ENCODE data around the gene SLC22A1.
"Not testable (repeated sequence)": the region's sequence is repeated elsewhere in the genome, so short reads cannot be mapped to it uniquely, and the experiment has no call there.

SLC22A1 gene

GRCh38 chr6:160118620-160119229 lies 2.9 kb upstream of the SLC22A1 start:
- no peak for TF ChIP-seq CTCF (IDR thresholded peaks at IDR 0.05; ENCODE audit: extremely low read depth, insufficient read depth, missing control alignments)
- in situ Hi-C loops (cut with MboI; ENCODE audit: low pct_unique_long_range_greater_than_20kb, low sequenced_read_pairs, unreplicated experiment) = no loop called here
- DNase-seq (ENCODE audit: low spot score) = no peak

GRCh38 chr6:160120087-160120486 lies 1.5 kb upstream of the SLC22A1 start:
- in situ Hi-C loops (cut with MboI; ENCODE audit: low pct_unique_long_range_greater_than_20kb, low sequenced_read_pairs, unreplicated experiment) = no loop called here
- TF ChIP-seq CTCF (IDR thresholded peaks at IDR 0.05; ENCODE audit: extremely low read depth, insufficient read depth, missing control alignments) = no peak
- no peak for DNase-seq (ENCODE audit: low spot score)

GRCh38 chr6:160121981-160122380 lies 366 bp downstream of the SLC22A1 start:
- TF ChIP-seq CTCF (IDR thresholded peaks at IDR 0.05; ENCODE audit: extremely low read depth, insufficient read depth, missing control alignments) = no peak

GRCh38 chr6:160122744-160123143 lies 1.1 kb downstream of the SLC22A1 start:
- TF ChIP-seq CTCF (IDR thresholded peaks at IDR 0.05; ENCODE audit: extremely low read depth, insufficient read depth, missing control alignments) = no peak
- in situ Hi-C loops (cut with MboI; ENCODE audit: low pct_unique_long_range_greater_than_20kb, low sequenced_read_pairs, unreplicated experiment) = no loop called here
- DNase-seq (ENCODE audit: low spot score) = no peak

More at GRCh38 chr6:160121981-160122380, 366 bp downstream of the SLC22A1 start:
- no peak for DNase-seq (ENCODE audit: low spot score)
- in situ Hi-C loops (cut with MboI; ENCODE audit: low pct_unique_long_range_greater_than_20kb, low sequenced_read_pairs, unreplicated experiment) = no loop called here

- in situ Hi-C loops (cut with MboI; ENCODE audit: low pct_unique_long_range_greater_than_20kb, low sequenced_read_pairs, unreplicated experiment) = no loop called here
- TF ChIP-seq CTCF (IDR thresholded peaks at IDR 0.05; ENCODE audit: extremely low read depth, insufficient read depth, missing control alignments) = no peak
- no peak for DNase-seq (ENCODE audit: low spot score)
Observed at GRCh38 chr6:160124007-160124406, 2.4 kb downstream of the SLC22A1 start.

- DNase-seq (ENCODE audit: low spot score) = no peak
- in situ Hi-C loops (cut with MboI; ENCODE audit: low pct_unique_long_range_greater_than_20kb, low sequenced_read_pairs, unreplicated experiment) = no loop called here
- TF ChIP-seq CTCF (IDR thresholded peaks at IDR 0.05; ENCODE audit: extremely low read depth, insufficient read depth, missing control alignments) = no peak
Observed at GRCh38 chr6:160124605-160125004, 3.0 kb downstream of the SLC22A1 start.

- in situ Hi-C loops (cut with MboI; ENCODE audit: low pct_unique_long_range_greater_than_20kb, low sequenced_read_pairs, unreplicated experiment); DNase-seq (ENCODE audit: low spot score): not testable (repeated sequence)
Observed at GRCh38 chr6:160125105-160125504, 3.5 kb downstream of the SLC22A1 start.

Measured in GM13977 (cell line).